ENCODE results near the gene SDC1.

- no peak for TF ChIP-seq CTCF (IDR thresholded peaks at IDR 0.05)
- TF ChIP-seq POLR2A (IDR thresholded peaks at IDR 0.05), result no peak
Measured at GRCh38 chr2:20235655-20236305, 10.8 kb upstream of the SDC1 start.

Measured in ovary (tissue), 3 donors.